Transverse colon (tissue), 3 donors: ENCODE data around the gene CALML3.

Source experiments
- EP300 ChIP-seq: sonication (generic); formaldehyde crosslinking; IDR thresholded peaks from one replicate; pipeline ENCODE4 v1.6.1; 2017; ENCODE audit warnings: antibody characterized with exemption, low read depth
- TF ChIP-seq, protein P1 (sequence below), 5 experiments: fragments of 200-600 bp in 3 of 5; fragments of 450-650 bp in 2 of 5; sonication (generic) in 3 of 5; IDR thresholded peaks; 1 replicate in 2 of 5; 2 replicates in 3 of 5; pipeline ENCODE4 v1.5.1; 2016 to 2017; ENCODE audit warnings: antibody characterized with exemption in 5 of 5, inconsistent platforms in 3 of 5, mild to moderate bottlenecking in 2 of 5, moderate library complexity in 1 of 5

DNA sequence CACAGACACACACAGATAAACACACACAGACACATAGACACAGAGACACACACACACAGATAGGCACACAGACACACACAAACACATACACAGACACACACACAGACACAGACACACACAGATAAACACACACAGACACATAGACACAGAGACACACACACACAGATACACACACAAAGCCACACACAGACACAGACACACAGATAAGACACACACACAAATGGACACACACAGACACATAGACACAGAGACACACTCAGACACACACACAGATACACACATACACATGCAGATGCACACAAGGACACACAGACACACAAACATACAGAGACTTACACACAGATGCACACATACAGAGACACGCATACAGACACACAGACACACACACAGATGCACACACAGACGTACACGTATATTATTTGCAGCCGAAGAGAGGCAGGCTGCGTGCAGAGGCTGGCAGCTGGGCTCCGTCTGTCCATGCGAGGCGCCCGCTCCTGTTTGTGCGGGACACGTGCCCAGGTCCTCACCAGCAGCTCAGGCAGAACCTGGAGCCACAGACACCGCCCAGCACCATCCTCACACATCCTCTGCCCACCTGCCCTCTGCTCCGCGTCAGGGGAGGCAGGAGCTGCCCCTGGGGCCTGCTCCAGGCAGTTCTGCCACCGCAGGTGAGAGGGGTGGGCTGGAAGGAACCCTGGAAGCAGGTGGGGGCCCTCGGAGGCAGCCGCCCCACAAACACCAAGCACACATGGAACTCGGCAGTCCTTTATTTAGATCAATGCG, 26.6 kb upstream of the CALML3 start:
- TF ChIP-seq, protein P1, sequence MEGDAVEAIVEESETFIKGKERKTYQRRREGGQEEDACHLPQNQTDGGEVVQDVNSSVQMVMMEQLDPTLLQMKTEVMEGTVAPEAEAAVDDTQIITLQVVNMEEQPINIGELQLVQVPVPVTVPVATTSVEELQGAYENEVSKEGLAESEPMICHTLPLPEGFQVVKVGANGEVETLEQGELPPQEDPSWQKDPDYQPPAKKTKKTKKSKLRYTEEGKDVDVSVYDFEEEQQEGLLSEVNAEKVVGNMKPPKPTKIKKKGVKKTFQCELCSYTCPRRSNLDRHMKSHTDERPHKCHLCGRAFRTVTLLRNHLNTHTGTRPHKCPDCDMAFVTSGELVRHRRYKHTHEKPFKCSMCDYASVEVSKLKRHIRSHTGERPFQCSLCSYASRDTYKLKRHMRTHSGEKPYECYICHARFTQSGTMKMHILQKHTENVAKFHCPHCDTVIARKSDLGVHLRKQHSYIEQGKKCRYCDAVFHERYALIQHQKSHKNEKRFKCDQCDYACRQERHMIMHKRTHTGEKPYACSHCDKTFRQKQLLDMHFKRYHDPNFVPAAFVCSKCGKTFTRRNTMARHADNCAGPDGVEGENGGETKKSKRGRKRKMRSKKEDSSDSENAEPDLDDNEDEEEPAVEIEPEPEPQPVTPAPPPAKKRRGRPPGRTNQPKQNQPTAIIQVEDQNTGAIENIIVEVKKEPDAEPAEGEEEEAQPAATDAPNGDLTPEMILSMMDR (IDR thresholded peaks at IDR 0.05) = no peak
- TF ChIP-seq EP300 = no peak
